ENCODE measurements around the gene ZMIZ1.

ZMIZ1 gene

DNA sequence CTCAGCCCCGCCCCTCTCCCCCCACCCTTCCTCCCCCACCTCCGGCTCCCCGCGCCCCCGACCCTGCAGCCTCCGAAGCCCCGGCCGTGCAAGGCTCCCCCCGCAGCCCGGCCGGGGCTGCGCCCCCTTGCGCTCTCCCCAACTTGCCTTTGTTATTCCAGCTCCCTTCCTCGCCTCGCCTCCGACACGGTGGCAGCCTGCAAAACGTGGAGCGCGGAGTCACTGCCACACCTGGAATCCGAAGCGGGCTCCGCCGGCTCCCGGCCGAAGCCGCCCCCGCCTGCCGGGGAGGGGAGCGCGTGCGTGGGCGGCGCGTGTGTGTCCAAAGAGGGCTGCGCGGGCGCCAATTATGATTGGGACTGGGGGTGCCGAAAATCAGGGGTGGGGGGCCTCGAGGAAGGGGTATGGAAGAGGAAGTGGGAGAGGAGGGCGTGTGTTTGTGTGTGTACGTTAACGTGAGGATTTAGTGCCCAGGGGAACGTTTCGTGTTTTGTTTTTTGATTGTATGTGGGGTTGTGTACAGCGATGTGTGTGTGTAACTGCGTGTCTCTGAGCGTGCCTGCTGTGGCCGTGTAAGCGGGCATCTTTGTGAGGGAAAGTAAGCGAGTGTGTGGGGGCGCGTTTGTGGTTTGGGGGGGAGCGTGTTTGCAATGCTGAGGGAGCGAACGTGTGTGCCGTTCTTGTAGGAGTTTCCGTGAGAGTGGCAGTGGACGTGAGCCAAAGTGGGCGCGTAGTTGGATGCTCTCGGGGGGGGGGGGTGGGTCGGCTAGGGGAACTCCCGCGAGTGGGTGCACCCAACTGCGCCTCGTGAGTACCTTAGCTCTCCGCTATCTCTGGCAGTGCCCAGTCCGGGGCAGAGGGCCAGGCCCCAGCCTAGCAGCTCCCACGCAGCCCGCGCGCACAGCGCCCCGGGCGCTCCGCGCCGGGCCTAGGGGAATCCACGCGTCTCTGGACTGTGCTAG lies 1.2 kb upstream of the ZMIZ1 start:
- H2BK120ac ChIP-seq (ENCODE audit: low read depth, low read length): peak overlapping the region; percentile 66
- peak; percentile 92 for DNase-seq

DNA sequence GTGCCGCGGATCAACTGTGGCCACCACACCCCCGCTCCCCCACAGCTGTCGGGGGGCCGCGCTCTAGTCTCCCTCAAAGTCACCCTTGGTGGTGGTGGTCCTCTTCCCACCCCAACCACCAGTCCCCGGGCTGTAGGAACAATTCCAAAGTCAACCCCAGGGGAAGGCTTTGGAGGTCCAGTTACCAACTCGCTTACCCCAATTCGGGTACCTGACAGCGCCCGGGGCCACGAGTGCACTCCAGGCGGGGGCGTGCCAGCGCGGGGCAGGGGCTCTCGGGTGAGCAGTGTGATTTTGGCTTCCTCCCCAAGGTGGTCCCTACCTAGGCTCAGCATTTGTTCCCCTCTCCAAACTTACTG lies 584 bp upstream of the ZMIZ1 start:
- H4K8ac ChIP-seq (ENCODE audit: low read length): peak overlapping the region; percentile 56
- peak overlapping the region in 1 of 2 experiments; percentile 31 for H3K14ac ChIP-seq (ENCODE audit: low read length in 2 of 2)
- peaks cover 6 to 9% of the 10 kb centered on the region in 2 experiments for H3K36me3 ChIP-seq (ENCODE audit: control insufficient read depth in 1 of 2, insufficient read depth in 2 of 2, low read depth in 1 of 2, low read length in 2 of 2)
- peak overlapping the region; percentile 56 to 97 for H3K4me3 ChIP-seq (ENCODE audit: insufficient read depth in 1 of 2, low read depth in 1 of 2, low read length in 2 of 2)
- H3K9ac ChIP-seq (ENCODE audit: low read length): peak overlapping the region; percentile 97
- H2AK5ac ChIP-seq (ENCODE audit: low read length, severe bottlenecking): peak overlapping the region; percentile 21
- H2AFZ ChIP-seq (ENCODE audit: low read depth, low read length): peak overlapping the region; percentile 44
- H3K23ac ChIP-seq (ENCODE audit: low read length in 2 of 2): peak overlapping the region in 1 of 2 experiments; percentile 60
- peak overlapping the region in 1 of 2 experiments; percentile 93 for H3K18ac ChIP-seq (ENCODE audit: low read depth in 1 of 2, low read length in 2 of 2)
- peak overlapping the region in 1 of 2 experiments; percentile 94 for H2BK12ac ChIP-seq (ENCODE audit: low read length in 2 of 2)
- 2% methylated on average over 17 of the region's 17 CpGs for WGBS
- no peak overlapping the region for H2BK120ac ChIP-seq (ENCODE audit: low read depth, low read length)
- no peak overlapping the region for H4K91ac ChIP-seq (ENCODE audit: low read length)
- peaks cover 8% of the 10 kb centered on the region for H3K79me1 ChIP-seq (replicated peaks; ENCODE audit: low read length, poor library complexity, severe bottlenecking)
- no peak for DNase-seq
- H3K27me3 ChIP-seq (ENCODE audit: control insufficient read depth in 1 of 2, insufficient read depth in 1 of 2, low read length in 2 of 2): no peaks in the 10 kb centered on the region
- peak overlapping the region; percentile 84 for H3K27ac ChIP-seq (ENCODE audit: low read length, poor library complexity, severe bottlenecking)
- H3K4ac ChIP-seq (ENCODE audit: low read depth in 1 of 2, low read length in 2 of 2): peak overlapping the region; percentile 41 to 82
- H3K9me3 ChIP-seq (ENCODE audit: control insufficient read depth, low read length): no peaks in the 10 kb centered on the region
- H3K4me1 ChIP-seq (ENCODE audit: control insufficient read depth, insufficient read depth, low read depth, low read length): peaks cover 30% of the 10 kb centered on the region
- H2BK15ac ChIP-seq (ENCODE audit: low read depth, poor library complexity, severe bottlenecking): peak overlapping the region; percentile 57
- peak overlapping the region; percentile 91 for H3K4me2 ChIP-seq (ENCODE audit: low read length, poor library complexity, severe bottlenecking)
- H2BK5ac ChIP-seq (ENCODE audit: low read depth, low read length, poor library complexity, severe bottlenecking): peak overlapping the region; percentile 39

More for the DNA sequence above, 1.2 kb upstream of the ZMIZ1 start:
- H2BK15ac ChIP-seq (ENCODE audit: low read depth, poor library complexity, severe bottlenecking): peak overlapping the region; percentile 84
- peak overlapping the region; percentile 44 for H2AFZ ChIP-seq (ENCODE audit: low read depth, low read length)
- no peaks in the 10 kb centered on the region for H3K27me3 ChIP-seq (ENCODE audit: control insufficient read depth in 1 of 2, insufficient read depth in 1 of 2, low read length in 2 of 2)
- peak overlapping the region in 1 of 2 experiments; percentile 79 for H3K23ac ChIP-seq (ENCODE audit: low read length in 2 of 2)
- peak overlapping the region; percentile 91 for H3K4me2 ChIP-seq (ENCODE audit: low read length, poor library complexity, severe bottlenecking)
- H3K4me3 ChIP-seq (ENCODE audit: insufficient read depth in 1 of 2, low read depth in 1 of 2, low read length in 2 of 2): peak overlapping the region; percentile 59 to 97
- H2BK5ac ChIP-seq (ENCODE audit: low read depth, low read length, poor library complexity, severe bottlenecking): peak overlapping the region; percentile 20
- peak overlapping the region; percentile 12 to 96 for H2BK12ac ChIP-seq (ENCODE audit: low read length in 2 of 2)
- 3% methylated on average over 69 of the region's 81 CpGs for WGBS
- no peak overlapping the region for H2AK5ac ChIP-seq (ENCODE audit: low read length, severe bottlenecking)
- peak overlapping the region; percentile 97 for H3K9ac ChIP-seq (ENCODE audit: low read length)
- peak overlapping the region; percentile 71 to 98 for H3K18ac ChIP-seq (ENCODE audit: low read depth in 1 of 2, low read length in 2 of 2)
- H3K79me1 ChIP-seq (replicated peaks; ENCODE audit: low read length, poor library complexity, severe bottlenecking): peaks cover 8% of the 10 kb centered on the region
- peaks cover 0 to 3% of the 10 kb centered on the region in 2 experiments for H3K36me3 ChIP-seq (ENCODE audit: control insufficient read depth in 1 of 2, insufficient read depth in 2 of 2, low read depth in 1 of 2, low read length in 2 of 2)
- H4K91ac ChIP-seq (ENCODE audit: low read length): peak overlapping the region; percentile 20
- H3K27ac ChIP-seq (ENCODE audit: low read length, poor library complexity, severe bottlenecking): peak overlapping the region; percentile 2
- peaks cover 26% of the 10 kb centered on the region for H3K4me1 ChIP-seq (ENCODE audit: control insufficient read depth, insufficient read depth, low read depth, low read length)
- H3K9me3 ChIP-seq (ENCODE audit: control insufficient read depth, low read length): no peaks in the 10 kb centered on the region
- H3K14ac ChIP-seq (ENCODE audit: low read length in 2 of 2): peak overlapping the region in 1 of 2 experiments; percentile 92
- H4K8ac ChIP-seq (ENCODE audit: low read length): peak overlapping the region; percentile 57
- H3K4ac ChIP-seq (ENCODE audit: low read depth in 1 of 2, low read length in 2 of 2): peak overlapping the region in 1 of 2 experiments; percentile 91

DNA sequence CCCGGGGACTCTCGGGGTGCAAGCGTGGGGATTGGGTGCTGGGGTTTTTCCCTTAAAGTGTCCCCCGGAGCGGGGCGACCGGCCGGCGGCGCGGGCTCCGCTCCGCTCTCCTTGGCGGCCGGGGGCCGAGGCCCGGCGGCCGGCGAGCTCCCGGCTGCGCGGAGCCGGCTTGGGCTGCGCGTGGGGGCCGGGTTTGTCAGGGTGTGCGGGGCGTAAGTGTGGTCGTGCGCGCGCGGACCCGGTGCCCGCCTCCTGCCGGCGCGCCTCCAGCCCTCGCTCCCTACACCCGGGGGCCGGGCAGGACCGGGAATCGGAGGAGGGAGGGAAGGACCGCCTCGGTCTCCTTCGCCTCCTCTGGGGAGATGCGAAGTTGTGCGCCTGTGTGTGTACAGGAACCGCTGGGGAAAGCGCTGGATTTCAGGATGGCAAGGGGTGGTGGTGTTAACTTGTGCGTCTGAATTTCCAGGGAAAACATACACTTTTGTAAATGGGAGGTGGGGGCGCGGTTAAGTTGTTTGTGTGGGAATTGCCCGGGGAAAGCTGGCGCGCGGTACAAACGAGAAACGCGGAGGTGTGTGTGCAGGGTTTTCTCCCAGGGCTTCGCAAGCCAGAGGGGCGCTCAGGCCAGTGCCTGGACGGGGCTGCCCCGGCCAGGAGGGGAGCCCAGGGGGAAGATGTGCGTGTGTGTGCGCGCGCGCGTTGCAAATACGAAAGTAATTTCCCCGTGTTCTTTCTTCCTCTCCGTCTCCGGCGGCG lies 737 bp downstream of the ZMIZ1 start:
- peak overlapping the region; percentile 27 for H4K8ac ChIP-seq (ENCODE audit: low read length)
- H4K91ac ChIP-seq (ENCODE audit: low read length): peak overlapping the region; percentile 77
- no peak overlapping the region for H2AK5ac ChIP-seq (ENCODE audit: low read length, severe bottlenecking)
- peak overlapping the region; percentile 55 for H3K4me2 ChIP-seq (ENCODE audit: low read length, poor library complexity, severe bottlenecking)
- H2AFZ ChIP-seq (ENCODE audit: low read depth, low read length): no peak overlapping the region
- peak overlapping the region; percentile 99 for H2BK120ac ChIP-seq (ENCODE audit: low read depth, low read length)
- H3K18ac ChIP-seq (ENCODE audit: low read depth in 1 of 2, low read length in 2 of 2): peak overlapping the region; percentile 77 to 96
- DNase-seq: peak; percentile 78
- H3K36me3 ChIP-seq (ENCODE audit: control insufficient read depth in 1 of 2, insufficient read depth in 2 of 2, low read depth in 1 of 2, low read length in 2 of 2): peaks cover 6 to 15% of the 10 kb centered on the region in 2 experiments
- H3K23ac ChIP-seq (ENCODE audit: low read length in 2 of 2): peak overlapping the region in 1 of 2 experiments; percentile 63
- peak overlapping the region; percentile 62 to 80 for H3K14ac ChIP-seq (ENCODE audit: low read length in 2 of 2)
- peak overlapping the region; percentile 95 for H2BK15ac ChIP-seq (ENCODE audit: low read depth, poor library complexity, severe bottlenecking)
- H2BK5ac ChIP-seq (ENCODE audit: low read depth, low read length, poor library complexity, severe bottlenecking): peak overlapping the region; percentile 96
- peak overlapping the region; percentile 97 for H3K9ac ChIP-seq (ENCODE audit: low read length)
- WGBS: under 1% methylated on average over 60 of the region's 77 CpGs
- H3K9me3 ChIP-seq (ENCODE audit: control insufficient read depth, low read length): no peaks in the 10 kb centered on the region
- peaks cover 42% of the 10 kb centered on the region for H3K4me1 ChIP-seq (ENCODE audit: control insufficient read depth, insufficient read depth, low read depth, low read length)
- no peaks in the 10 kb centered on the region for H3K27me3 ChIP-seq (ENCODE audit: control insufficient read depth in 1 of 2, insufficient read depth in 1 of 2, low read length in 2 of 2)
- H3K27ac ChIP-seq (ENCODE audit: low read length, poor library complexity, severe bottlenecking): peak overlapping the region; percentile 89
- peak overlapping the region in 1 of 2 experiments; percentile 69 for H2BK12ac ChIP-seq (ENCODE audit: low read length in 2 of 2)
- peak overlapping the region in 1 of 2 experiments; percentile 69 for H3K4ac ChIP-seq (ENCODE audit: low read depth in 1 of 2, low read length in 2 of 2)
- peak overlapping the region; percentile 88 to 97 for H3K4me3 ChIP-seq (ENCODE audit: insufficient read depth in 1 of 2, low read depth in 1 of 2, low read length in 2 of 2)
- peaks cover 8% of the 10 kb centered on the region for H3K79me1 ChIP-seq (replicated peaks; ENCODE audit: low read length, poor library complexity, severe bottlenecking)

Measured in mesenchymal stem cell (in vitro differentiated cells and primary cell).